Measurements from ENCODE around the gene PHAF1.

- TF ChIP-seq CTCF (IDR thresholded peaks at IDR 0.05): no peak
- TF ChIP-seq EZH2 (IDR thresholded peaks at IDR 0.05): no peak
These were observed 21.9 kb upstream of the PHAF1 start for GRCh38 chr16:67087803-67088202.
